Caco-2 (cell line): ENCODE measurements around the gene OR2AT4. TPM values are rescaled to one million over a fixed set of nuclear protein-coding genes. Genes with fewer than 3 reads are reported as not detected.
A peak's percentile ranks its signal among the peaks of the same experiment; 100 is the strongest.

ENCODE experiments used
- Bru-seq: library from RNA; stranded (reverse); fragments of 400-500 nt; gene quantifications from one replicate; lab custom pipeline; 2021; lab: Mats Ljungman, UMichigan
- BruChase-seq, 2 experiments: library from RNA; stranded (reverse); fragments of 400-500 nt; gene quantifications; one replicate each; lab custom pipeline; 2021; lab: Mats Ljungman, UMichigan
- BruUV-seq: library from RNA; stranded (reverse); fragments of 400-500 nt; replicated peaks from 2 replicates; lab custom pipeline; 2021; lab: Mats Ljungman, UMichigan
- CTCF ChIA-PET: fragments of 300-600 bp; sonication (Branson Sonifier 250); formaldehyde crosslinking; loops from one replicate; lab custom pipeline; 2022; ENCODE audit warnings: antibody characterized with exemption; lab: Charles Lee
- POLR2A ChIA-PET: fragments of 300-600 bp; sonication (Branson Sonifier 250); formaldehyde crosslinking; loops from one replicate; lab custom pipeline; 2022; ENCODE audit warnings: antibody characterized with exemption; lab: Charles Lee
- DNase-seq, 2 experiments: peaks; one replicate each; pipeline versions ENCODE4 v3.0.0 to v3.0.0-alpha.2; 2020 to 2022
- H3K27me3 ChIP-seq: replicated peaks from 2 replicates; pipeline ENCODE4 v1.6.0; 2011; ENCODE audit warnings: low read length; ENCODE audit not compliant: control insufficient read depth, insufficient read depth
- H3K36me3 ChIP-seq: 2 replicates; pipeline ENCODE4 v1.5.1; 2011; ENCODE audit warnings: low read length; ENCODE audit not compliant: control insufficient read depth, insufficient read depth
- H3K4me1 ChIP-seq: fragments of 250-450 bp; sonication (Bioruptor Pico); 2 replicates; pipeline ENCODE4 v1.5.1; 2020; ENCODE audit warnings: mild to moderate bottlenecking
- H3K4me3 ChIP-seq: 2 replicates; pipeline ENCODE4 v1.5.1; 2011; ENCODE audit warnings: low read depth, mild to moderate bottlenecking, control low read depth, low read length
- H3K9me3 ChIP-seq: fragments of 250-450 bp; sonication (Bioruptor Pico); 2 replicates; pipeline ENCODE4 v1.5.1; 2020; ENCODE audit warnings: mild to moderate bottlenecking, moderate library complexity
- H3K27ac Mint-ChIP-seq: one replicate; pipeline ENCODE4 v1.8.0; 2022; ENCODE audit warnings: mixed read lengths; ENCODE audit not compliant: unreplicated experiment
- H3K27me3 Mint-ChIP-seq: one replicate; pipeline ENCODE4 v1.8.0; 2022; ENCODE audit warnings: mixed read lengths; ENCODE audit not compliant: insufficient read depth, unreplicated experiment
- H3K36me3 Mint-ChIP-seq: one replicate; pipeline ENCODE4 v1.8.0; 2022; ENCODE audit warnings: mild to moderate bottlenecking, mixed read lengths; ENCODE audit not compliant: insufficient read depth, unreplicated experiment
- H3K4me1 Mint-ChIP-seq: one replicate; pipeline ENCODE4 v1.8.0; 2022; ENCODE audit warnings: low read depth, mixed read lengths; ENCODE audit not compliant: unreplicated experiment
- H3K4me3 Mint-ChIP-seq: one replicate; pipeline ENCODE4 v1.8.0; 2022; ENCODE audit warnings: mild to moderate bottlenecking, moderate library complexity, mixed read lengths; ENCODE audit not compliant: unreplicated experiment
- H3K9me3 Mint-ChIP-seq: one replicate; pipeline ENCODE4 v1.8.0; 2022; ENCODE audit warnings: mixed read lengths; ENCODE audit not compliant: unreplicated experiment
- intact Hi-C: fragments of 100-400 bp; cut with micrococcal nuclease; formaldehyde crosslinking; loops from one replicate; pipeline ENCODE4 v1.10.0; 2022; ENCODE audit not compliant: unreplicated experiment
- long read RNA-seq: library from polyadenylated mRNA; stranded (forward); transcript quantifications from one replicate; pipeline ENCODE4 v2.0.0, GENCODE V29; 2022
- total RNA-seq: library from RNA; stranded (reverse); gene quantifications from 2 replicates; pipeline ENCODE4 v1.2.3, GENCODE V29; 2022
- TF ChIP-seq, protein P1 (sequence below), 2 experiments: fragments of 200-600 bp in 1 of 2; IDR thresholded peaks; 1 replicate in 1 of 2; 2 replicates in 1 of 2; pipeline versions ENCODE4 v1.5.1 to v1.8.0; 2011 to 2022; ENCODE audit warnings: antibody characterized with exemption in 1 of 2, control low read depth in 1 of 2, inconsistent platforms in 1 of 2, low read depth in 1 of 2, low read length in 1 of 2, mild to moderate bottlenecking in 1 of 2, moderate library complexity in 1 of 2; ENCODE audit not compliant: insufficient read depth in 1 of 2, severe bottlenecking in 1 of 2, unreplicated experiment in 1 of 2

OR2AT4 gene
- total RNA-seq = not detected in 2 replicates
- Bru-seq, nascent RNA = percentile 5 among the genes with signal in this experiment
- BruChase-seq, experiment 1, labeled RNA remaining after a 2-hour chase = percentile 11 among the genes with signal in this experiment
- percentile 16 among the genes with signal in this experiment for BruChase-seq, experiment 2, labeled RNA remaining after a 6-hour chase
- long read RNA-seq = 0 reads

DNA sequence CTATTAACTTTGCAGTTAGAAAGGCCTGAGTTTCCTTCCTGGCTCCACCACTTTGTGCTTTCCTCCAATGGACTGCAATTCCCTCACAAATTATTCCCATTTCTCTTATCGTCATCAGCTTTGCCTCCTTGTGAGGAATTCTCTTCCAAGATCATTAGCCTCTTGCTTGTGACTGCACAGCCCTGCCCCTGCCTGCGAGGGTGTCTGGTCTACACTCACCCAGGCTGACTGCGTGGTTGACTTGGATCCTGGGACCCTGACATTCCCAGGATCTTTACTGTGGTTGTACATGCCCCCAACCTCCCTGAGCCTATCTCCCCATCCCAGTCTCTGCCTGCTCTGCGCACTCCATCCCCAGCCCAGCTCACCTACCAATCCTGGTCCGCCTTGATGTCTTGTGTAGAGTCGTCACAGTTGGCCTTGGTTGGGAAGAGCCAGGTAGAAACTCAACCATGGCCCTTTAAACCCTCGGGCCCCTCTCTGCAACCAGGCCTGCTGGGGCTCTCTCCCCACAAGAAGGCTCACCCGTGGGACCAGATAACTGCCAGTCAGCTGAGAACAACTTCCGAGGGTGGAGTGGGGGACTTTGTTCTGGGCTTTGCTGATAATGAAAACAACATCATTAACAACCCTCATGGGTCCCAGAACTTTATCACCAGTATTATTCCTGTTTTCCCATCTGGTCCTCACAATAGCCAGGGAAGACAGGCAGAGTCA is at the start of gene OR2AT4:
TSS of gene OR2AT4 (minus strand) at position 421 of the 717 bp plus-strand sequence.
- intact Hi-C loops = no loop called here
- Histone ChIP-seq H3K9me3 (peaks cover under 1% of the 10 kb centered on the region; the same call in 1 of the 2 replicates), H3K4me3 (no peak within 1 kb of the TSS), H3K36me3 (no peaks in the 10 kb centered on the region), H3K27me3 (no peaks in the 10 kb centered on the region), H3K4me1 (no peaks in the 10 kb centered on the region)
- Mint-ChIP-seq H3K27me3 (peaks cover 20% of the 10 kb centered on the region), H3K4me3 (no peak within 1 kb of the TSS), H3K27ac (no peak within 1 kb of the TSS), H3K36me3 (no peaks in the 10 kb centered on the region), H3K9me3 (peaks cover 4% of the 10 kb centered on the region), H3K4me1 (no peaks in the 10 kb centered on the region)
- TF ChIP-seq, protein P1, sequence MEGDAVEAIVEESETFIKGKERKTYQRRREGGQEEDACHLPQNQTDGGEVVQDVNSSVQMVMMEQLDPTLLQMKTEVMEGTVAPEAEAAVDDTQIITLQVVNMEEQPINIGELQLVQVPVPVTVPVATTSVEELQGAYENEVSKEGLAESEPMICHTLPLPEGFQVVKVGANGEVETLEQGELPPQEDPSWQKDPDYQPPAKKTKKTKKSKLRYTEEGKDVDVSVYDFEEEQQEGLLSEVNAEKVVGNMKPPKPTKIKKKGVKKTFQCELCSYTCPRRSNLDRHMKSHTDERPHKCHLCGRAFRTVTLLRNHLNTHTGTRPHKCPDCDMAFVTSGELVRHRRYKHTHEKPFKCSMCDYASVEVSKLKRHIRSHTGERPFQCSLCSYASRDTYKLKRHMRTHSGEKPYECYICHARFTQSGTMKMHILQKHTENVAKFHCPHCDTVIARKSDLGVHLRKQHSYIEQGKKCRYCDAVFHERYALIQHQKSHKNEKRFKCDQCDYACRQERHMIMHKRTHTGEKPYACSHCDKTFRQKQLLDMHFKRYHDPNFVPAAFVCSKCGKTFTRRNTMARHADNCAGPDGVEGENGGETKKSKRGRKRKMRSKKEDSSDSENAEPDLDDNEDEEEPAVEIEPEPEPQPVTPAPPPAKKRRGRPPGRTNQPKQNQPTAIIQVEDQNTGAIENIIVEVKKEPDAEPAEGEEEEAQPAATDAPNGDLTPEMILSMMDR (IDR thresholded peaks at IDR 0.05; ENCODE audit: insufficient read depth in 1 of 2, low read depth in 1 of 2, low read length in 1 of 2, severe bottlenecking in 1 of 2, unreplicated experiment in 1 of 2) = no peak
- ChIA-PET POLR2A (interaction anchor here (0.5 kb wide), 1 partner anchor 272 kb away, joined by 7 read pairs; no protein-coding TSS in a partner anchor), CTCF (interaction anchor here (1.1 kb wide), 1 partner anchor 108 kb away, joined by 3 read pairs; no protein-coding TSS in a partner anchor)
- DNase-seq = no peak
- BruUV-seq = no TSS peak

DNA sequence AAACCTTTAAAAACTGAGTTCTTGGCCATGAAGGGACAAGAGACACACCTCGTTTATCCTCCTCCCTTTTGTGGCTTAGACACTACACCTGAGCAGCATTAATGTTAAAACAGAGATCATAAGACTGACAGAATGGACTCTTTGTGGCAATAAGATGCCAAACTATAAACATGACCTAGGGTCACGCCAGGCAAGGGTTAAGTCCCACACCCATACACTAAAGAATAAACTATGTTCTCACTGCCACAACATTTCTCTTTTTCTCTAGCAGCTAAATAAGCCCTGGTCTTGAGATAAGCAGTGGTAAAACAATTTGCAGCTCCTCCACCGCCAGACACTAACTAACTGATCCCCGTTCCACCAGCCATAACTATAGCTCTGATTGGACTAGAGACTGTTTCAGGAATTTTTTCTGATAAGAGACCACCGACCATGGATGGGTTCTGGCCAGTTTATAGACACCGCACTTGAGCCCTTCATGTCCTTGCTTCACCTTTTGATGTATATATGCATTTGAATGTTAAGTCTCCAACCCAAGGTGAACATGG is 49.4 kb upstream of the OR2AT4 start:
- no peak overlapping the region for H3K4me3 ChIP-seq
- intact Hi-C loops = loop anchor here (1.0 kb wide), 2 partner anchors 13 to 22 kb away; no protein-coding TSS in a partner anchor
- TF ChIP-seq, protein P1 (IDR thresholded peaks at IDR 0.05; ENCODE audit: insufficient read depth in 1 of 2, low read depth in 1 of 2, low read length in 1 of 2, severe bottlenecking in 1 of 2, unreplicated experiment in 1 of 2) = no peak
- Mint-ChIP-seq H3K4me1 (peaks cover 49% of the 10 kb centered on the region), H3K4me3 (peak overlapping the region; percentile 25), H3K27ac (peak overlapping the region; percentile 75), H3K36me3 (peaks cover 12% of the 10 kb centered on the region), H3K9me3 (no peaks in the 10 kb centered on the region), H3K27me3 (no peaks in the 10 kb centered on the region)
- ChIA-PET POLR2A (interaction anchor here (1.0 to 3.9 kb wide), 7 partner anchors 10 to 117 kb away, joined by 3 to 43 read pairs (median 6); no protein-coding TSS in a partner anchor), CTCF (interaction anchor here (0.9 to 11.4 kb wide), 17 partner anchors 8 to 235 kb away, joined by 3 to 887 read pairs (median 6); partner anchors contain the start of gene TPBGL)
- BruUV-seq = TSS peak; percentile 99
- no peaks in the 10 kb centered on the region for H3K27me3 ChIP-seq
- H3K9me3 ChIP-seq = no peaks in the 10 kb centered on the region
- peaks cover 76% of the 10 kb centered on the region for H3K4me1 ChIP-seq
- H3K36me3 ChIP-seq = no peaks in the 10 kb centered on the region
- DNase-seq = peak; percentile 57 to 72
